Central memory CD8-positive, alpha-beta T cell (primary cell): ENCODE results near the gene ABCB7.
"Not testable (repeated sequence)": the region's sequence is repeated elsewhere in the genome, so short reads cannot be mapped to it uniquely, and the experiment has no call there.

Experiments
- ATAC-seq: fragments of 150-1000 bp; cut with Tn5 transposase; replicated peaks from 2 replicates; pipeline ENCODE4 v1.10.0; 2022; ENCODE audit warnings: mild to moderate bottlenecking, moderate FRiP score, moderate number of reproducible peaks; ENCODE audit not compliant: poor library complexity, severe bottlenecking; ENCODE audit errors: extremely low read depth
- DNase-seq, 2 donors: peaks; one replicate each; pipeline ENCODE4 v3.0.0; 2021; ENCODE audit warnings: low spot score in 2 of 2
- H3K27ac Mint-ChIP-seq: one replicate; pipeline ENCODE4 v1.8.0; 2022; ENCODE audit warnings: low read depth, mild to moderate bottlenecking, moderate library complexity, mixed read lengths
- H3K27me3 Mint-ChIP-seq: one replicate; pipeline ENCODE4 v1.8.0; 2022; ENCODE audit warnings: mixed read lengths
- H3K36me3 Mint-ChIP-seq: one replicate; pipeline ENCODE4 v1.8.0; 2022; ENCODE audit warnings: mild to moderate bottlenecking, moderate library complexity, mixed read lengths; ENCODE audit not compliant: insufficient read depth
- H3K4me1 Mint-ChIP-seq: one replicate; pipeline ENCODE4 v1.8.0; 2022; ENCODE audit warnings: mixed read lengths
- H3K4me3 Mint-ChIP-seq: one replicate; pipeline ENCODE4 v1.8.0; 2022; ENCODE audit warnings: mild to moderate bottlenecking, moderate library complexity, mixed read lengths
- H3K9me3 Mint-ChIP-seq: one replicate; pipeline ENCODE4 v1.8.0; 2022; ENCODE audit warnings: mixed read lengths

The ABCB7 gene

DNA sequence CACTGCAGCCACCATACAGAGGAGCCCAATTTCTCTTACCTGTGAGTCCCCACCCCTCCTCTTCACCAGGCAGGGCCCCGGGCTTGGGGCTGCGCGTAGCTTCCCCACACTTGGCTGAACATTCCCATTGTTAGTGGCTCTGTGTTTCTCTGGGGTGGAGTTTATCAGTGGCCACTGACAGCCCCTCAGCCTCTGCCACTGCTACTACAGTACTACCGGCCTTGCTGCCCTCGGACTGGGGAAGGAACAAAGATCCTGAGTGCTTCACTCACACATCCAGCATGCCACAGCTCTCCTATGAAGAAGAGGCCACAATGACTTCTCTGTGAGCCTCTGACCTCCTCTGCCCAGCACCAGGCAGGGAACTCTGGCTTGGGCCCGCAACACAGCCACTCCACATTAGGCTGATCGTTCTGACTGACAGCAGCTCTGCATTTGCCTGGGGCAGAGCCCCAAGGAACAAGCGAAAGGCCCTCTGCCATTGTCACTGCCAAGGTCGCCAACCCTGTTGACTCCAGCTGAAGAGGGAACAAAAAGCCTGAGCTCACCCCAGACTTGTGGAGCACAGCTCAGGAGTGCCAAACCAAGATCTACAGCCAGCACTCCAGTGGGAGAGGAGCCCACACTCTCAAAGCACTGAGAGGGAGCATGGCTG is 24.0 kb downstream of the ABCB7 start:
- peaks cover 3% of the 10 kb centered on the region for H3K36me3 Mint-ChIP-seq
- H3K4me3 Mint-ChIP-seq, result no peak overlapping the region
- no peaks in the 10 kb centered on the region for H3K27me3 Mint-ChIP-seq
- DNase-seq, result no peak
- no peak for ATAC-seq
- H3K9me3 Mint-ChIP-seq, result no peaks in the 10 kb centered on the region
- peaks cover 47% of the 10 kb centered on the region for H3K4me1 Mint-ChIP-seq
- no peak overlapping the region for H3K27ac Mint-ChIP-seq

DNA sequence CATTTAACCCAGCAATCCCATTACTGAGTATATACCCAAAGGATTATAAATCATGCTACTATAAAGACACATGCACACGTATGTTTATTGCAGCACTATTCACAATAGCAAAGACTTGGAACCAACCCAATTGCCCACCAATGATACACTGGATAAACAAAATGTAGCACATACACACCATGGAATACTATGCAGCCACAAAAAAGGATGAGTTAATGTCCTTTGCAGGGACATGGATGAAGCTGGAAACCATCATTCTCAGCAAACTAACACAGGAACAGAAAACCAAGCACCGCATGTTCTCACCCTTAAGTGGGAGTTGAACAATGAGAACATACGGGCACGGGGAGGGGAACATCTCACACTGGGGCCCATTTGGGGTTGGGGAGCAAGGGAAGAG is 27.0 kb downstream of the ABCB7 start:
- not testable (repeated sequence) for H3K36me3 Mint-ChIP-seq, ATAC-seq
- H3K4me1 Mint-ChIP-seq, result peaks cover 30% of the 10 kb centered on the region

DNA sequence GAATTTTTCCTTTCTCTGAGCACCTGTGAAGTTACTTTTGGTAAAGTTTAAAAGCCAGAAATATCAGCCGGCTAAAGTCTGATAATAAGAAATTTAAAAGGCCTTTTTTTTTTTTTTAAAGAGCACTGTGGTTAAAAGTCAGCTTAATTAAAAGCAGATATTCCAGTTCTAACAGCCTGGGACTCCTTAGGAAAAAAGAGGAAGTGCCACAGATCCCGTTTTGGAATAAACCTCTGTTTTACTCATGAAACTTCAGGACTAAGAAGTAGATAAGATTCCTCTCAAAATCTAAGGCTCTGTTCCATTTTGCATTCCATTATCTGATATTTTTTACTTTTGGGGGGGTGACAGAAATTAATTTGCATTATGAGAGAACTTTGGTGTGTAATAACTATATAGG is 37.8 kb downstream of the ABCB7 start:
- DNase-seq (no peak), ATAC-seq (no peak)
- Mint-ChIP-seq H3K4me3 (no peak overlapping the region), H3K27me3 (no peaks in the 10 kb centered on the region), H3K27ac (no peak overlapping the region), H3K4me1 (no peaks in the 10 kb centered on the region), H3K9me3 (no peaks in the 10 kb centered on the region), H3K36me3 (no peaks in the 10 kb centered on the region)

More for the DNA sequence above, 27.0 kb downstream of the ABCB7 start:
- not testable (repeated sequence) for H3K27ac Mint-ChIP-seq, DNase-seq, H3K9me3 Mint-ChIP-seq, H3K4me3 Mint-ChIP-seq, H3K27me3 Mint-ChIP-seq

DNA sequence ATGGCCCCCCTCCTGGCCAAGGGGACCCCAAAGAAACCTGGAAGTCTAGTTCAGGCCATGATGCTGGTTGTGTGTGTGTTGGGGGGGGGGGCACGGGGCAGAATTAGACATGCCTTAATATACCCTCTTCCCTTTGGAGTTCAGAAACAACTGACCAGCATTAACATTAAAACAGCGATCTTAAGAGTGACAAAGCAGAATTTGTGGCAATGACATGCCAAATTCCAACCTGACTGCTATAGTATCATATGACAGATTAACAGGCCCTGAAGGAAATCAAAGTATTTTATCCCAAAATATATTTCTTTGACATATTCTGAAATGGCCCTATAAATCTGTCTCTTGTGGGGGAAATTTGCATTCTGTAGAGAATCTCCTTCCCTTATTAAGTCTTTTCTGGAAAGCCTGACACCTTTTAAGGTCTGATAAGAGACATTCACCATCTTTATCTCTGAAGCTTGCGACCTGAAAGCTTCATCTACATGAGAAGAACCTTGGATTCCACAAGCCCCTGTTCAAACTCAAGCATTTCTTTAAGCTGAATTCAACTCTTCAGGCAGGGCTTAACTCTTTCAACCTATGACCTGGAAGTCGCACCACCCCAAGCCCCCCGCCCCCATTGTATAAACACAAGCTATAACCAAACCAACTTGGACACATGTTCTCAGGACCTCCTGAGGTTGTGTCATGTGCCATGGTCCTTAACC is 40.2 kb downstream of the ABCB7 start:
- no peaks in the 10 kb centered on the region for H3K27me3 Mint-ChIP-seq
- no peaks in the 10 kb centered on the region for H3K4me1 Mint-ChIP-seq
- no peak for ATAC-seq
- H3K4me3 Mint-ChIP-seq, result no peak overlapping the region
- no peaks in the 10 kb centered on the region for H3K36me3 Mint-ChIP-seq
- no peak for DNase-seq
- no peaks in the 10 kb centered on the region for H3K9me3 Mint-ChIP-seq
- no peak overlapping the region for H3K27ac Mint-ChIP-seq

DNA sequence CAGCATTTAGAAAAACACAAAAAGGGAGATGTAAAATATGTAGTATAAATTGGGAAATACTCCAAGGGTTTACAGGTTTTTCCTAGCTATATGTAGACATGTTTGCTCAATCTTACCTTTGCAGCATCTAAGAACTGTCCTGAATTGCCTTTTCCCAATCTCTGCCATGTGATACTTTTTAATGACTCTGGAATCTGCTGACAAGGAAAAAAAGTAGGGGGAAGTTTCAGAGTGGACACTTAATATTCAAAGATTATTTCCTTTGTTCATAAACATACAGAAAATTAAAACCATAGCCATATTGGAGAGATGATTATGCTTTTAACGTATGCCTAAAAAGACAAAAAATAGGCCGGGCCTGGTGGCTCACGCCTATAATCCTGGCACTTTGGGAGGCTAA is 41.4 kb downstream of the ABCB7 start:
- peaks cover 2% of the 10 kb centered on the region for H3K36me3 Mint-ChIP-seq
- H3K27ac Mint-ChIP-seq, result no peak overlapping the region
- H3K4me3 Mint-ChIP-seq, result no peak overlapping the region
- no peak for ATAC-seq
- H3K27me3 Mint-ChIP-seq, result no peaks in the 10 kb centered on the region
- no peaks in the 10 kb centered on the region for H3K9me3 Mint-ChIP-seq
- no peaks in the 10 kb centered on the region for H3K4me1 Mint-ChIP-seq
- DNase-seq, result no peak

DNA sequence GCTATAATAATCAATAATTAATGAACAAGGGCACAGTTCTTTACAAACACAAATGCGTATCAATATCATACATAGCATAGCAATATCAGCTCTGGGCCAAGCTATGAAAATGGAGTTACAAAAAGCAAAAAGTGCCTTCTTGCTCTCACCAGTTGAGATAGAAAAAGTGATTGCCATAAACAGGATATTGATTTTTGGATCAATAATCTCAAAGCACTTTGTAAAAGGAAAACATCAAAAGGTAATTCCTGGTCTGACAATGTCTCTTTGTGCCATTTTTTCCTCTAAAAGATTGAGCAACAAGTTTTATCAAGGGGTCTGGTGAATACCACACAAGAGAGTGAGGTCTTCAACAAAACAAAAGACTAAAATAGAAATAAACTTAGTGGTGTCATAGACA is 42.4 kb downstream of the ABCB7 start:
- no peak overlapping the region for H3K4me3 Mint-ChIP-seq
- no peak overlapping the region for H3K27ac Mint-ChIP-seq
- no peaks in the 10 kb centered on the region for H3K4me1 Mint-ChIP-seq
- H3K9me3 Mint-ChIP-seq, result no peaks in the 10 kb centered on the region
- no peaks in the 10 kb centered on the region for H3K27me3 Mint-ChIP-seq
- peaks cover 4% of the 10 kb centered on the region for H3K36me3 Mint-ChIP-seq
- DNase-seq, result no peak
- no peak for ATAC-seq

DNA sequence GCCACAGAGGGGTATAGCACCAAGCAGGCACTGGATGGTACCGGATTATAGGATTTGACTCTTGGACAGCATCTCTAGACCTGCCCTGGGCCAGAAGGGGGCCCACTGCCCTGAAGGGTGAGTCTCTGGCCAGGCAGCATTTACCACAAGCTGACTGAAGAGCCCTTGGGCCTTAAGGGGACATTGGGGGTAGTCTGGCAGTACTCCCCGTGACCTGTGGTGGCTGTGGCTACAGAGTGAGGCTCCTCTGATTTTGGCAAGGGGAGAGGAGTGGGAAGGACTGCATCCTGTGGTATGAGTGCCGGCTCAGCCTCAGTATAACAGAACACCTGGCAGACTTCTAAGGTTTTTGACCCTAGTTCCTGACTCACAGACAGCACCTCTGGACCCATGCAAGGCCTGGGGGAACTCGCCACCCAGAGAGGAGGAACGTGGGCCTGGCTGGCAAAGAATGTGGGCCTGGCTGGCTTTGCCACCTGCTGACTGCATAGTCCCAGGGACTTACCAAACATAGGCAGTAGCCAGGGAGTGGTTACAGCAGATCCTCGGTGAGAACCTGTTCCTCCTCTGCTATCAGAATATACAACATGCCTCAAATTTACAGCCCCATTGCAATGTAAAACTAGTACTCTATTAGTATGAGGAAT is 48.1 kb downstream of the ABCB7 start:
- ATAC-seq (no peak), DNase-seq (no peak)
- no peaks in the 10 kb centered on the region for H3K27me3 Mint-ChIP-seq
- H3K36me3 Mint-ChIP-seq, result peaks cover 10% of the 10 kb centered on the region
- peaks cover 23% of the 10 kb centered on the region for H3K4me1 Mint-ChIP-seq
- H3K9me3 Mint-ChIP-seq, result no peaks in the 10 kb centered on the region
- no peak overlapping the region for H3K4me3 Mint-ChIP-seq
- H3K27ac Mint-ChIP-seq, result no peak overlapping the region

DNA sequence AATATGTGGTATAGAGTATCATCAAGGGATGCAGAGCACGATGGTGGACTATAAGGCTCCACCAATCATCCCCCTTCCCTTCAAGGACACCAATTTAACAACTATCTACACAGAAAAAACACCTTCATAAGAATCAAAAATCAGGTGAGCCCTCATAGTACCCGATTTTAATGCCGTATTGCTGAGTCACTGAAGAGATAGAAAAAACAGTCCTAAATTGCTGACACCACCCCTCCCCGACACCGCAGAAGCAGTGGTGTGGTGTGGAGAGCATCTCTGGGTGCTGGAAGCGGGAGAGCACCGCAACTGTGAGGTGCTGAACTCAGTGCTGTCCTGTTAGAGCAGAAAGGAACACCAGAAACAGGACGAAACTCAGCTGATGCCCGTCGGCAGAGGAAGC is 49.3 kb downstream of the ABCB7 start:
- ATAC-seq, result no peak
- Mint-ChIP-seq H3K4me3 (no peak overlapping the region), H3K27me3 (no peaks in the 10 kb centered on the region), H3K9me3 (no peaks in the 10 kb centered on the region), H3K4me1 (peaks cover 29% of the 10 kb centered on the region), H3K27ac (no peak overlapping the region), H3K36me3 (peaks cover 10% of the 10 kb centered on the region)
- DNase-seq, result no peak

DNA sequence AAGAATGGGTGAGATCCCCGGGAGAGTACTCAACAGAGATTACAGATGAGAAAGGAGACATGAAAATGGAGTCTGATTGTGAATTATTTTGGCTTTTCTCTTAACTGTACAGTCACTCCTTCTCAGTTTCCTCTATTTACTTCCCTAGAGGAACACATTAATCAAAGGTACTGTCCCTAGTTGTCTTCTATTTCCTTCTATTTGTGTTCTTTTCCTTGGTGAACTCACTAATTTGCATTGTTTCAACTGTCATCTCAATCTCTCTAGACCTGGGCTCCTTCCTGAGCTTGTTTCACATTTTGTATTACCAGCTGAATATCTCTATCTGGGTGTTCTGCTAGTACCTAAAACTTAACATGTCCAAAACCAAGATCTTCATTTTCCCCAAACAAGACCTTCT is 59.8 kb downstream of the ABCB7 start:
- Mint-ChIP-seq H3K36me3 (peaks cover 12% of the 10 kb centered on the region), H3K4me1 (peaks cover 30% of the 10 kb centered on the region), H3K4me3 (no peak overlapping the region), H3K27ac (peak overlapping the region; percentile 29), H3K9me3 (no peaks in the 10 kb centered on the region), H3K27me3 (no peaks in the 10 kb centered on the region)
- no peak for DNase-seq
- no peak for ATAC-seq

DNA sequence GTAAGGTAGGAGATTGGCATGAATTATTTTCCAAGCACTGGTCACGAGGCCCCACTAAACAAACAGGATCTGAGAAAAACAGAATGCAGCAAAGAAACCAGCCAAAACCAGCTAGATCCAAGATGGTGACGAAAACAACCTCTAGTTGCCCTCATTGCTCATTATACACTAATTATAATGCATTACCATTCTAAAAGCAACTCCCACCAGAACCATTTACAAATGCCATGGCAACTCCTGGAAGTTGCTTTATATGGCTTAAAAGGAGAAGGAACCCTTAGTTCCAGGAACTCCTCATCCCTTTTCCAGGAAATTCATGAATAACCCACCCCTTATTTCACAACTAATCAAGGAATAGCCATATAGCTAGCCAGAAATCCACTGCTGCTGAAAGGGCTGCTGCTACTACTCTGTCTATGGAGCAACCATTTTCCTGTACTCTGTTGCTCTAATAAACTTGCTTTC is 69.3 kb downstream of the ABCB7 start:
- no peaks in the 10 kb centered on the region for H3K9me3 Mint-ChIP-seq
- no peak overlapping the region for H3K4me3 Mint-ChIP-seq
- H3K27me3 Mint-ChIP-seq, result no peaks in the 10 kb centered on the region
- H3K4me1 Mint-ChIP-seq, result peaks cover 17% of the 10 kb centered on the region
- H3K27ac Mint-ChIP-seq, result peak overlapping the region; percentile 35
- ATAC-seq (no peak), DNase-seq (no peak)
- H3K36me3 Mint-ChIP-seq, result peaks cover 1% of the 10 kb centered on the region

DNA sequence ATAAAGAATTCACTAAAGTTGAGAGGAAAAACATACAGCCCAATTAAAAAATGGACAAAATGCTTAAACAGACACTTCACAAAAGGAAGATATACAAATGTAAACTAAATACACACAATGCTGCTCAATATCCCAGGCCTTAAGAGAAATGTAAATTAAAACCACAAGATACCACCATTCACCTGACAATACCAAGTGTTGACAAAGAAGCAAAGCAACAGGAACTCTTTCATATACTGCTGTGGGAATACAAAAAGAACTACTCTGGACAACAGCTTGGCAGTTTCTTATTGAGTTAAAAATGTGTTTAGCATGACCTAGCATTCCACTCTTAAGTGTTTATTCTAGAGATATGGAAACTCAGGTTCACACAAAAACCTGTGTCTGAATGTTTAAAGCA is 71.3 kb downstream of the ABCB7 start:
- Mint-ChIP-seq H3K4me1 (peaks cover 19% of the 10 kb centered on the region), H3K9me3 (no peaks in the 10 kb centered on the region), H3K4me3 (no peak overlapping the region), H3K27ac (no peak overlapping the region), H3K27me3 (no peaks in the 10 kb centered on the region), H3K36me3 (peaks cover 1% of the 10 kb centered on the region)
- DNase-seq (no peak), ATAC-seq (no peak)

DNA sequence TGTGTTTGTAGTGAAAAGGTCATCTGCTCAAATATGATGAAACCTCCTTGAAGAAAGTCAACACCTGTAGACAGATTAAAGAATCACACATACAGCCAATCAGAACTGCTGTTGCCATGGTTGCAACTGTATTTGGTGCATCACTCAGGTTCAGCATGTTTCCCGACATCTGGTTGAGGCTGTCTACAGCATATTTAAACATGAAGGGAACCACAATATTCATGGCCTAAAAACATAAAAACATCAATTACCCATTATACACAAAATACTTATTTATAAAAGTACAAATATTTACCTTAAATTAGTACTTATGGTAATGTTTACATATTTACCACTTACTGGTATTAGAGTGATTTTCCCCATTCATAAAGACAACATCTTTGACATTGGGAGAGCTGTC is 79.7 kb downstream of the ABCB7 start:
- Mint-ChIP-seq H3K36me3 (peaks cover 5% of the 10 kb centered on the region), H3K27ac (no peak overlapping the region), H3K27me3 (no peaks in the 10 kb centered on the region), H3K4me1 (peaks cover 5% of the 10 kb centered on the region), H3K9me3 (no peaks in the 10 kb centered on the region), H3K4me3 (no peak overlapping the region)
- ATAC-seq (no peak), DNase-seq (no peak)

DNA sequence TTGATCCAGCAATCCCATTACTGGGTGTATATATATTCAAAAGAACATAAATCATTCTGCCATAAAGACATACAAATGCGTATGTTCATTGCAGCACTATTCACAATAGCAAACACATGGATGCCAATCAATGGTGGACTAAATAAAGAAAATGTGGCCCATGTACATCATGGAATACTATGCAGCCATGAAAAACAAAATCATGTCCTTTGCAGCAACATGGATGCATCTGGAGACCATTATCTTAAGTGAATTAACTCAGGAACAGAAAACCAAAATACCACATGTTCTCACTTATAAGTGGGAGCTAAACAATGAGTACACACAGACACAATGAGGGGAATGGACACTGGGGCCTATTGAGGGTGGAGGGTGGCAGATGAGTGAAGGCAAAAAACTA is 81.6 kb downstream of the ABCB7 start:
- Mint-ChIP-seq H3K4me1 (no peaks in the 10 kb centered on the region), H3K9me3 (no peaks in the 10 kb centered on the region), H3K4me3 (no peak overlapping the region), H3K27me3 (no peaks in the 10 kb centered on the region), H3K27ac (no peak overlapping the region), H3K36me3 (peaks cover 7% of the 10 kb centered on the region)
- DNase-seq, result no peak
- no peak for ATAC-seq
